Small intestine (tissue), 7 donors: ENCODE results near the gene WNT8A. TPM values are rescaled to one million over a fixed set of nuclear protein-coding genes. Genes with fewer than 3 reads are reported as not detected.
"Not testable (repeated sequence)": the region's sequence is repeated elsewhere in the genome, so short reads cannot be mapped to it uniquely, and the experiment has no call there.

Source experiments
- DNase-seq, 2 donors: peaks; one replicate each; pipeline versions ENCODE4 v3.0.0 to v3.0.0-alpha.2; 2013
- FAIRE-seq: peaks from 2 replicates; lab custom pipeline; 2012; peaks lifted over from hg19 to GRCh38; lab: Jason Lieb, UNC
- H3K27ac ChIP-seq, 3 donors: one replicate each; pipeline ENCODE4 v1.5.1; 2013; ENCODE audit warnings: low read length in 2 of 3, mild to moderate bottlenecking in 2 of 3, control low read depth in 1 of 3, inconsistent platforms in 1 of 3, low read depth in 1 of 3, moderate library complexity in 1 of 3
- H3K27me3 ChIP-seq, 3 donors: one replicate each; pipeline ENCODE4 v1.6.1; 2013; ENCODE audit warnings: low read length in 3 of 3, inconsistent platforms in 1 of 3; ENCODE audit not compliant: control insufficient read depth in 3 of 3, insufficient read depth in 3 of 3
- H3K36me3 ChIP-seq, 3 donors: one replicate each; pipeline ENCODE4 v1.6.1; 2013; ENCODE audit warnings: low read length in 3 of 3, inconsistent platforms in 1 of 3, low read depth in 1 of 3, mild to moderate bottlenecking in 1 of 3, moderate library complexity in 1 of 3; ENCODE audit not compliant: control insufficient read depth in 3 of 3, insufficient read depth in 2 of 3
- H3K4me1 ChIP-seq, 3 donors: one replicate each; pipeline ENCODE4 v1.6.1; 2013; ENCODE audit warnings: low read length in 2 of 3, inconsistent platforms in 1 of 3, low read depth in 1 of 3, mild to moderate bottlenecking in 1 of 3, moderate library complexity in 1 of 3; ENCODE audit not compliant: control insufficient read depth in 3 of 3, insufficient read depth in 2 of 3
- H3K4me3 ChIP-seq, 3 donors: one replicate each; pipeline ENCODE4 v1.5.1; 2013; ENCODE audit warnings: low read length in 3 of 3, control low read depth in 1 of 3, inconsistent platforms in 1 of 3, low read depth in 1 of 3, mild to moderate bottlenecking in 1 of 3, moderate library complexity in 1 of 3
- H3K9me3 ChIP-seq, 2 donors: one replicate each; pipeline ENCODE4 v1.6.1; 2013; ENCODE audit warnings: low read depth in 1 of 2, low read length in 1 of 2; ENCODE audit not compliant: control insufficient read depth in 2 of 2, insufficient read depth in 1 of 2
- WGBS, 3 donors: extraction: QIAGEN DNeasy Blood & Tissue Kit; methylation state at CpG; one replicate each; pipeline ENCODE4 v1.1.7; 2013; 5-methylcytosine and 5-hydroxymethylcytosine counted together
- polyA plus RNA-seq, 4 donors: library from polyadenylated mRNA; stranded (reverse) in 3 of 4; unstranded in 1 of 4; fragments of 200-250 nt in 3 of 4; fragments of 120-200 nt in 1 of 4; gene quantifications; one replicate each; pipeline versions ENCODE4 v1.2.1 to v1.2.3, GENCODE V29; 2013
- donor health status: healthy with polysubstance abuse.
- donor health status: control.
- donor health status: control.
- donor health status: Bipolar disorder and iron deficiency.
- donor health status: healthy.

WNT8A gene
- polyA plus RNA-seq, 4 donors: not detected

- not testable (repeated sequence) for FAIRE-seq, H3K9me3 ChIP-seq, H3K27ac ChIP-seq, H3K36me3 ChIP-seq, H3K4me3 ChIP-seq, H3K27me3 ChIP-seq, DNase-seq
- WGBS, 3 donors: 89 to 92% (median 92%) methylated on average over 1 of the region's 1 CpG
- peaks cover 3 to 14% (median 5%) of the 10 kb centered on the region in 3 donors for H3K4me1 ChIP-seq
These were observed 31.1 kb upstream of the WNT8A start for GRCh38 chr5:138052718-138053117.

- 39 to 61% (median 56%) methylated on average over 3 of the region's 3 CpGs for WGBS, 3 donors
- FAIRE-seq: no peak
- peaks cover 3 to 14% (median 5%) of the 10 kb centered on the region in 3 donors for H3K4me1 ChIP-seq
These were observed 30.3 kb upstream of the WNT8A start for GRCh38 chr5:138053554-138053953.

GRCh38 chr5:138054206-138054605 lies 29.6 kb upstream of the WNT8A start:
- Histone ChIP-seq H3K4me3 (no peak overlapping the region), H3K36me3 (no peaks in the 10 kb centered on the region), H3K9me3 (no peaks in the 10 kb centered on the region), H3K4me1 (peaks cover 3 to 14% (median 5%) of the 10 kb centered on the region in 3 donors), H3K27me3 (no peaks in the 10 kb centered on the region), H3K27ac (no peak overlapping the region)
- WGBS, 3 donors: 34 to 49% (median 35%) methylated on average over 3 of the region's 3 CpGs
- DNase-seq (no peak), FAIRE-seq (no peak)

More at GRCh38 chr5:138053554-138053953, 30.3 kb upstream of the WNT8A start:
- DNase-seq: peak; percentile 13 to 22
- no peak overlapping the region for H3K27ac ChIP-seq
- H3K9me3 ChIP-seq: no peaks in the 10 kb centered on the region
- no peak overlapping the region for H3K4me3 ChIP-seq
- H3K36me3 ChIP-seq: no peaks in the 10 kb centered on the region
- H3K27me3 ChIP-seq: no peaks in the 10 kb centered on the region

- Histone ChIP-seq H3K4me3 (no peak overlapping the region), H3K27me3 (no peaks in the 10 kb centered on the region), H3K9me3 (no peaks in the 10 kb centered on the region), H3K36me3 (no peaks in the 10 kb centered on the region), H3K4me1 (peaks cover 3 to 14% (median 5%) of the 10 kb centered on the region in 3 donors), H3K27ac (no peak overlapping the region)
- WGBS, 3 donors: 16 to 40% (median 39%) methylated on average over 13 of the region's 13 CpGs
- DNase-seq: peak; percentile 30 to 44
- FAIRE-seq: no peak
These were observed 28.8 kb upstream of the WNT8A start for GRCh38 chr5:138054847-138055558.

- DNase-seq: no peak
- no peak overlapping the region for H3K4me3 ChIP-seq
- H3K9me3 ChIP-seq: no peaks in the 10 kb centered on the region
- H3K36me3 ChIP-seq: no peaks in the 10 kb centered on the region
- H3K27me3 ChIP-seq: no peaks in the 10 kb centered on the region
- FAIRE-seq: no peak
- no peak overlapping the region for H3K27ac ChIP-seq
- H3K4me1 ChIP-seq: no peaks in the 10 kb centered on the region
These were observed 19.3 kb upstream of the WNT8A start for GRCh38 chr5:138064526-138064925.

GRCh38 chr5:138065102-138065501 lies 18.7 kb upstream of the WNT8A start:
- Histone ChIP-seq H3K4me1 (no peaks in the 10 kb centered on the region), H3K9me3 (no peaks in the 10 kb centered on the region), H3K36me3 (no peaks in the 10 kb centered on the region), H3K27me3 (no peaks in the 10 kb centered on the region), H3K27ac (no peak overlapping the region), H3K4me3 (no peak overlapping the region)
- DNase-seq: no peak
- 77 to 85% (median 85%) methylated on average over 5 of the region's 5 CpGs for WGBS, 3 donors
- no peak for FAIRE-seq

- WGBS, 3 donors: 84 to 91% (median 86%) methylated on average over 8 of the region's 8 CpGs
- no peak for FAIRE-seq
- no peak overlapping the region for H3K4me3 ChIP-seq
These were observed 15.9 kb upstream of the WNT8A start for GRCh38 chr5:138067945-138068344.

GRCh38 chr5:138068742-138069600 lies 14.9 kb upstream of the WNT8A start:
- no peak for FAIRE-seq
- Histone ChIP-seq H3K27me3 (no peaks in the 10 kb centered on the region), H3K4me3 (no peak overlapping the region), H3K36me3 (no peaks in the 10 kb centered on the region), H3K9me3 (no peaks in the 10 kb centered on the region), H3K4me1 (no peaks in the 10 kb centered on the region), H3K27ac (no peak overlapping the region)
- WGBS, 3 donors: 15 to 22% (median 18%) methylated on average over 6 of the region's 6 CpGs
- peak; percentile 80 to 85 for DNase-seq

More at GRCh38 chr5:138067945-138068344, 15.9 kb upstream of the WNT8A start:
- Histone ChIP-seq H3K27me3 (no peaks in the 10 kb centered on the region), H3K4me1 (no peaks in the 10 kb centered on the region), H3K27ac (no peak overlapping the region), H3K36me3 (no peaks in the 10 kb centered on the region), H3K9me3 (no peaks in the 10 kb centered on the region)
- DNase-seq: no peak
